Peyer's patch (tissue), 4 donors: ENCODE data around the gene CRTAP.

ENCODE experiments used
- CTCF ChIP-seq, 6 experiments: fragments of 450-650 bp in 4 of 6; fragments of 200-600 bp in 2 of 6; sonication (generic) in 1 of 6; IDR thresholded peaks; one replicate each; pipeline ENCODE4 v1.5.1; 2017 to 2019; ENCODE audit warnings: antibody characterized with exemption in 6 of 6, mild to moderate bottlenecking in 3 of 6, moderate library complexity in 1 of 6
- POLR2A ChIP-seq, 2 donors: fragments of 450-650 bp; IDR thresholded peaks; one replicate each; pipeline ENCODE4 v1.5.1; 2017; ENCODE audit warnings: antibody characterized with exemption in 2 of 2, mild to moderate bottlenecking in 2 of 2, moderate library complexity in 2 of 2

- no peak for TF ChIP-seq POLR2A (IDR thresholded peaks at IDR 0.05)
- TF ChIP-seq CTCF (IDR thresholded peaks at IDR 0.05): no peak
Measured at GRCh38 chr3:33095436-33095835, 18.4 kb upstream of the CRTAP start.
